Measurements from ENCODE around the gene SLC8A2.

GRCh38 chr19:47493378-47494210 lies 21.9 kb upstream of the SLC8A2 start:
- TF ChIP-seq CTCF (IDR thresholded peaks at IDR 0.05) (no peak), POLR2A (IDR thresholded peaks at IDR 0.05) (no peak)
